Aortic smooth muscle cell (primary cell): Measurements from ENCODE around the gene VCX2. TPM values are rescaled to one million over a fixed set of nuclear protein-coding genes. Genes with fewer than 3 reads are reported as not detected.

Experiments used
- total RNA-seq: library from RNA; depleted of rRNA; stranded (reverse); fragments of >200 nt; gene quantifications from 2 replicates; pipeline ENCODE4 v1.2.3, GENCODE V29; 2014

Gene VCX2
- total RNA-seq, result not detected in 2 replicates

DNA sequence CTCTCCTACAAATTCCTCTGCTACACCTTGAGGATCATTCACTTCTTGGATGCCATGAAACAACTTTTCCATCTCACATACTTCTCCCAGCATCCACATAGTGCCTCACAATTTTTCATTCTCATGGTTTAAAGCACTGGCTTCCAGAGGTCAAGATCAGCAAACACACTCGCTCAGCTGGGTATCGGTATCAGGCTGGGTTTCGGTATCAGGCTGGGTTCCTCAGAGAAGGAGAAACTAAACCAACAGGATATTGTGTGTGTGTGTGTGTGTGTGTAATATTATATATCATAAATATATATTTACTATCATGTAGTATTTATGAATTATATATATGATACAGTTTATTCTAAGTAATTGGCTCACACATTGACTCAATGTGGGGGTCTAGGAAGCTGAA lies at the start of gene VCX2:
VCX2 (minus strand) TSS at position 99 of the 400 bp plus-strand sequence. CDS start 624 bp downstream, outside the sequence.

Other genes with a start within 250 kb of the VCX2 start
- gene PNPLA4, start 243.9 kb downstream of the VCX2 start, total RNA-seq, result 9.4 and 14.9 TPM in 2 replicates